Fibroblast of gingiva (primary cell): ENCODE data around the gene MED13L.
"Not testable (repeated sequence)": the region's sequence is repeated elsewhere in the genome, so short reads cannot be mapped to it uniquely, and the experiment has no call there.

Source experiments
- DNase-seq: peaks from one replicate; pipeline ENCODE4 v3.0.0-alpha.2; 2011; ENCODE audit warnings: low read depth

The MED13L gene

GRCh38 chr12:116246490-116247179, 30.9 kb downstream of the MED13L start:
- no peak for DNase-seq

GRCh38 chr12:116245189-116245588, 32.3 kb downstream of the MED13L start:
- no peak for DNase-seq

GRCh38 chr12:116244474-116245090, 32.9 kb downstream of the MED13L start:
- no peak for DNase-seq

- DNase-seq = no peak
Measured at GRCh38 chr12:116244001-116244400, 33.5 kb downstream of the MED13L start.

GRCh38 chr12:116242740-116243139, 34.8 kb downstream of the MED13L start:
- no peak for DNase-seq

GRCh38 chr12:116241157-116241759, 36.2 kb downstream of the MED13L start:
- DNase-seq = no peak

GRCh38 chr12:116238570-116239119, 38.8 kb downstream of the MED13L start:
- DNase-seq = not testable (repeated sequence)

- no peak for DNase-seq
Measured at GRCh38 chr12:116238149-116238548, 39.3 kb downstream of the MED13L start.

- DNase-seq = no peak
Measured at GRCh38 chr12:116236976-116237375, 40.5 kb downstream of the MED13L start.

GRCh38 chr12:116236148-116236731, 41.3 kb downstream of the MED13L start:
- peak; percentile 21 for DNase-seq

GRCh38 chr12:116234148-116234547, 43.3 kb downstream of the MED13L start:
- DNase-seq = not testable (repeated sequence)

GRCh38 chr12:116233669-116234068, 43.8 kb downstream of the MED13L start:
- DNase-seq = no peak

- no peak for DNase-seq
Measured at GRCh38 chr12:116227811-116228210, 49.7 kb downstream of the MED13L start.

- DNase-seq = no peak
Measured at GRCh38 chr12:116226026-116226425, 51.5 kb downstream of the MED13L start.

- peak; percentile 93 for DNase-seq
Measured at GRCh38 chr12:116222358-116222757, 55.1 kb downstream of the MED13L start.

GRCh38 chr12:116220756-116221155, 56.7 kb downstream of the MED13L start:
- no peak for DNase-seq

- no peak for DNase-seq
Measured at GRCh38 chr12:116217045-116217735, 60.3 kb downstream of the MED13L start.

- DNase-seq = no peak
Measured at GRCh38 chr12:116216022-116216756, 61.3 kb downstream of the MED13L start.

- no peak for DNase-seq
Measured at GRCh38 chr12:116215023-116215422, 62.5 kb downstream of the MED13L start.

GRCh38 chr12:116213885-116214527, 63.5 kb downstream of the MED13L start:
- DNase-seq = no peak

- DNase-seq = no peak
Measured at GRCh38 chr12:116213014-116213413, 64.5 kb downstream of the MED13L start.
